ENCODE measurements around the gene GPER1. TPM values are rescaled to one million over a fixed set of nuclear protein-coding genes. Genes with fewer than 3 reads are reported as not detected.

Gene GPER1
- total RNA-seq, 4 donors from 2014 or later: 4.2 to 8.9 (median 6.0) TPM

- no peak for TF ChIP-seq CTCF (IDR thresholded peaks at IDR 0.05; ENCODE audit: low read depth)
Measured at GRCh38 chr7:1081931-1082401, 5.9 kb upstream of the GPER1 start.

GRCh38 chr7:1083729-1084657, 3.9 kb upstream of the GPER1 start:
- TF ChIP-seq CTCF (IDR thresholded peaks at IDR 0.05; ENCODE audit: low read depth): no peak

- TF ChIP-seq CTCF (IDR thresholded peaks at IDR 0.05; ENCODE audit: low read depth): no peak
Measured at GRCh38 chr7:1085266-1085665, 2.6 kb upstream of the GPER1 start.

GRCh38 chr7:1085910-1086421, 1.9 kb upstream of the GPER1 start:
- TF ChIP-seq CTCF (IDR thresholded peaks at IDR 0.05; ENCODE audit: low read depth): no peak

GRCh38 chr7:1086588-1087464, 1.1 kb upstream of the GPER1 start:
- TF ChIP-seq CTCF (IDR thresholded peaks at IDR 0.05; ENCODE audit: low read depth): no peak

- no peak for TF ChIP-seq CTCF (IDR thresholded peaks at IDR 0.05; ENCODE audit: low read depth)
Measured at GRCh38 chr7:1087465-1087814, 473 bp upstream of the GPER1 start.

- no peak for TF ChIP-seq CTCF (IDR thresholded peaks at IDR 0.05; ENCODE audit: low read depth)
Measured at GRCh38 chr7:1090236-1090635, 2.3 kb downstream of the GPER1 start.
